ENCODE measurements around the gene FAM156B.
"Not testable (repeated sequence)": the region's sequence is repeated elsewhere in the genome, so short reads cannot be mapped to it uniquely, and the experiment has no call there.

- TF ChIP-seq, protein P1, sequence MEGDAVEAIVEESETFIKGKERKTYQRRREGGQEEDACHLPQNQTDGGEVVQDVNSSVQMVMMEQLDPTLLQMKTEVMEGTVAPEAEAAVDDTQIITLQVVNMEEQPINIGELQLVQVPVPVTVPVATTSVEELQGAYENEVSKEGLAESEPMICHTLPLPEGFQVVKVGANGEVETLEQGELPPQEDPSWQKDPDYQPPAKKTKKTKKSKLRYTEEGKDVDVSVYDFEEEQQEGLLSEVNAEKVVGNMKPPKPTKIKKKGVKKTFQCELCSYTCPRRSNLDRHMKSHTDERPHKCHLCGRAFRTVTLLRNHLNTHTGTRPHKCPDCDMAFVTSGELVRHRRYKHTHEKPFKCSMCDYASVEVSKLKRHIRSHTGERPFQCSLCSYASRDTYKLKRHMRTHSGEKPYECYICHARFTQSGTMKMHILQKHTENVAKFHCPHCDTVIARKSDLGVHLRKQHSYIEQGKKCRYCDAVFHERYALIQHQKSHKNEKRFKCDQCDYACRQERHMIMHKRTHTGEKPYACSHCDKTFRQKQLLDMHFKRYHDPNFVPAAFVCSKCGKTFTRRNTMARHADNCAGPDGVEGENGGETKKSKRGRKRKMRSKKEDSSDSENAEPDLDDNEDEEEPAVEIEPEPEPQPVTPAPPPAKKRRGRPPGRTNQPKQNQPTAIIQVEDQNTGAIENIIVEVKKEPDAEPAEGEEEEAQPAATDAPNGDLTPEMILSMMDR (IDR thresholded peaks at IDR 0.05; ENCODE audit: low read depth, low read length, missing input control) = not testable (repeated sequence)
- not testable (repeated sequence) for TF ChIP-seq ZBTB33 (IDR thresholded peaks at IDR 0.05); GABPA (IDR thresholded peaks at IDR 0.05 in 1 of 2, conservative IDR thresholded peaks at IDR 0.05 in 1 of 2); TAF1 (conservative IDR thresholded peaks at IDR 0.05); EGR1 (IDR thresholded peaks at IDR 0.05; ENCODE audit: low read depth in 2 of 2); JUND (IDR thresholded peaks at IDR 0.05); HNF4G (IDR thresholded peaks at IDR 0.05); SP1 (IDR thresholded peaks at IDR 0.05); RAD21 (IDR thresholded peaks at IDR 0.05); YY1 (IDR thresholded peaks at IDR 0.05); FOXA1 (IDR thresholded peaks at IDR 0.05)
- TF ChIP-seq, protein P2, sequence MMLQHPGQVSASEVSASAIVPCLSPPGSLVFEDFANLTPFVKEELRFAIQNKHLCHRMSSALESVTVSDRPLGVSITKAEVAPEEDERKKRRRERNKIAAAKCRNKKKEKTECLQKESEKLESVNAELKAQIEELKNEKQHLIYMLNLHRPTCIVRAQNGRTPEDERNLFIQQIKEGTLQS (IDR thresholded peaks at IDR 0.05) = not testable (repeated sequence)
- TF ChIP-seq, protein P3, sequence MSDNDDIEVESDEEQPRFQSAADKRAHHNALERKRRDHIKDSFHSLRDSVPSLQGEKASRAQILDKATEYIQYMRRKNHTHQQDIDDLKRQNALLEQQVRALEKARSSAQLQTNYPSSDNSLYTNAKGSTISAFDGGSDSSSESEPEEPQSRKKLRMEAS (IDR thresholded peaks at IDR 0.05) = not testable (repeated sequence)
Measured at GRCh38 chrX:52896438-52896837, 692 bp upstream of the FAM156B start.

All from liver (tissue), 3 donors.